Measurements from ENCODE around the gene TBX19.

Gene TBX19

DNA sequence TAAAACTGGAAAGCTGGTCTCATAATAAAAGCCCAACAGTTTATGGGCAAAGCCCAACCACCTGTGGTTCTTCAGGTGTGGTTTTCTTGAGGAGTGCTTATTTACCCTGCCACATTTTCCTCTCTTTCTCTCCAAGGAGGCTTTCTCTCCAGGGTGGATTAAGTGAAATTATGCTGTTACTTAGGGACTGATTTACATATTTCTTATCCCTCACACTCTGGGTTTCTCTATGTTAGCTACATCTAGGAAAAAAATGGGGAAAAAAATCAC lies 4.8 kb downstream of the TBX19 start:
- no peak for DNase-seq

DNA sequence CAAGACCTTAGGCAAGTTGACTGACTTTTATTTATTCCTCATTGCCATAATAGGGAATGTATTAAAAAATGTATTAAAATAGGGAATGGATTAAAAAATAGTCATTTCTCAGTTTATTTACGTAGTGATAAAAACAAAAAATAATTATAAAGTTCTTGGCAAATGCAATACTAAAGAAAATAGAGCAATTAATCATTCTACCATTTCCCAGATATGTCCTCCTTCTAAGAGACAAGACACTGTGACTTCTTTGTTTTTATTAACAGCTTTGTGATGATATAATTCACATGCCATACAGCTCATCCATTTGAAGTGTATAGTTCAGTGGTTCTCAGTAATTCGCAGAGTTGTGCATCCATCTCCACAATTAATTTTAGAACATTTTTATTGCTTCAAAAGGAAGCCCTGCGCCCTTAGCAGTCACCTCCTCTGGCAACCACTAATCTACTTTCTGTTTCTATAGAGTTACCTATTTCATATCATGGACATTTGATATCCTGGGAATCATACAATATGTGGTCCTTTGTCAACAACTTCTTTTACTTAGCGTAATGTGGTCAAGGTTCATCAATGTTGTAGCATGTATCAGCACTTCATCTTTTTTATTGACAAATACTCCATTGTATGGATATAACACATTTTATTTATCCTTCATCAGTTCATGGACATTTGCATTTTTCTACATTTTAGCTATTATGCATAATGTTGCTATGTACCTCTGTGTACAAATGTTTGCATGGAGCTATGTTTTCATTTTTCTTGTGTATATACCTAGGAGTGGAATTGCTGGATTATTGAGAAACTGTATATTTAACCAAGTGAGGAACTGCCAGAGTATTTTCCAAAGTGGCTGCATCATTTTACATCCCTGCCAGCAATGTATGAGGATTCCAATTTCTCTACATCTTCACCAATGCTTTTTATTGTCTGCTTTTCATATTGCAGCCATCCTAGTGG lies 5.6 kb downstream of the TBX19 start:
- DNase-seq = no peak

DNA sequence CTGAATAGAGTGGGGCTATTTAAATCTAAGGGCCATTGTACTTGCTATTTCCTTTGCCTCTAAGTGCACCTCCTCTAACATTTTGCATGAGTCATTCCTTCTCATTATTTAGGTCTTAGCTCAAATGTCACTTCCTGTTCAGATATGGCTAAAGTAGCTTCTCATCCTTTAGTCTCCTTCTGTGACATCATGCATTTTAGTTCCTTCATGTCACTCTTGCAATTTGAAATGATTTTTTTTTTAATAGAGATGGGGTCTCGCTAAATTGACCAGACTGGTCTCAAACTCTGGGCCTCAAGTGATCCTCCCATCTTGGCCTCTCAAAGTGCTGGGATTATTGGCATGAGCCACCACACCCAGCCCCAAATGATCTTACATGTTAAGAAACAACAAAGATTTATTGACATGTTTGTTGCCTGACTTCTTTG lies 6.6 kb downstream of the TBX19 start:
- DNase-seq = peak; percentile 41

DNA sequence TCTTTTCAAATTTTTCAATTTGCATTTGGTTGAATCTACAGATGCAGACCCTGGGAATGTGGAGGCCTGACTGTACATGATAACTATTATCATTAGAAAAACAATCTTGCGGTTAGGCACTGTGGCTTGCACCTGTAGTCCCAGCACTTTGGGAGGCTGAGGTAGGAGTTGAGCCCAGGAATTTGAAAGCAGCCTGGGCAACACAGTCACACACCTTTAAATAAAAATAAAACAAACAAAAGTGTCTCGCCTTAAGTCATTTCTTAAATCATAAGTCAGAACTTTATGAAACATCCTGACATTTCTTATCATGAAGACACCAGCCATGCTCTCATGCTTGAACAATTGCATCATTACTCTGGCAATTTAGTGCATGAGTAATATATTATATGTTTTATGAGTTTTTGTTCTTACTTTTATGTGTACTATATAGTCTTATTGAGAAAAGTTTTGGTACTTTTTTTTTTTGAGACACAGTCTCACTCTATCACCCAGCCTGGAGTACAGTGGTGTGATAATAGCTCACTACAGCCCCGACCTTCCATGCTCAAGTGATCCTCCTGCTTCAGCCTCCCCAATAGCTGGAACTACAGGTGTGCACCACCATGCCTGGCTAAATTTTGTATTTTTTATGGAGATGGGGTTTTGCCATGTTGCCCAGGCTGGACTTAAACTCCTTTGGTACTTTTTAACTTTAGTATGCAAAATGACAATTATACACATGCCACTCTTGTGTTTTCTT lies 7.8 kb downstream of the TBX19 start:
- peak; percentile 53 for DNase-seq

DNA sequence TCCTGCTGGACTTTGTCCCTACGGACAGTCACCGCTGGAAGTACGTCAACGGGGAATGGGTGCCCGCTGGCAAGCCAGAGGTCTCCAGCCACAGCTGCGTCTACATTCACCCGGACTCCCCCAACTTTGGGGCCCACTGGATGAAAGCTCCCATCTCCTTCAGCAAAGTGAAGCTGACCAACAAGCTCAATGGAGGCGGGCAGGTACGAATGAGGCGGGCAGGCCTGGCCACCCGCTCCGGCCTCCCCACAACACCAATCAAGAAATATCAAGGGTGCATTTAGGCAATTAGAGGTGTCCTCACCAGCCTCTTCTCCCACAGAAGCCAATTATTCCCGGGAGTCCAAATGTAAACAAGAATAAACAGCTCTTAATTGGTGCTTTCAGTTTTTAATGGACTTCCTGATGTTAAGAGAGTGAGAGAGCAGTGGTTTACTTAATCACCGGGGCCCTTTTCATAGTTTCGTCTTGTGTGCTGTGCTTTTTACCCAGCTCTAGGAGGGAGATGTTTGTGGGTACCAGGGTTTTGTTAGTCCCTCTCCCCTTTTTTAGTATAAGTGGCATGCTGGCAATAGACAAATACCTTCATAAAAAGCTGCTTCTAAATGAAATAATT lies 10.7 kb downstream of the TBX19 start:
- no peak for DNase-seq

DNA sequence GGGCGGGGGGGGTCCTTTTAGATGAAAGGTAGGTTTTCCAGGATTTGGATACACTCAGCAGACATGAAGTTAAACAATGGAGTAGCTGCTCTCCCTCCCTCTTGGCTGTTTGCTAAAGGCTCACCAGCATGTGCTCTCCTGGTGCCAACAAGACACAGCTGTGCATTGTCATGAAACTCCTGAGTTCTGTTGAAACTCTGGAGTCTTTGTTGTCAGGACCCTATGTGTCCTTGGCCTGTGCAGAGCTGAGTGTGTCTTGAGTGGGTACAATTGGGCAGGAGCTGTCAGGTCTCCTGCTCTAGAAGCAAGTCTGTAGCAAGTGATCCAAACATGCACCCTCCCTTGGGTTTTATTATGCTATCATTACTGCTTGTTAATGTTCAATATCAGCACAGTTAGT lies 12.7 kb downstream of the TBX19 start:
- DNase-seq = no peak

DNA sequence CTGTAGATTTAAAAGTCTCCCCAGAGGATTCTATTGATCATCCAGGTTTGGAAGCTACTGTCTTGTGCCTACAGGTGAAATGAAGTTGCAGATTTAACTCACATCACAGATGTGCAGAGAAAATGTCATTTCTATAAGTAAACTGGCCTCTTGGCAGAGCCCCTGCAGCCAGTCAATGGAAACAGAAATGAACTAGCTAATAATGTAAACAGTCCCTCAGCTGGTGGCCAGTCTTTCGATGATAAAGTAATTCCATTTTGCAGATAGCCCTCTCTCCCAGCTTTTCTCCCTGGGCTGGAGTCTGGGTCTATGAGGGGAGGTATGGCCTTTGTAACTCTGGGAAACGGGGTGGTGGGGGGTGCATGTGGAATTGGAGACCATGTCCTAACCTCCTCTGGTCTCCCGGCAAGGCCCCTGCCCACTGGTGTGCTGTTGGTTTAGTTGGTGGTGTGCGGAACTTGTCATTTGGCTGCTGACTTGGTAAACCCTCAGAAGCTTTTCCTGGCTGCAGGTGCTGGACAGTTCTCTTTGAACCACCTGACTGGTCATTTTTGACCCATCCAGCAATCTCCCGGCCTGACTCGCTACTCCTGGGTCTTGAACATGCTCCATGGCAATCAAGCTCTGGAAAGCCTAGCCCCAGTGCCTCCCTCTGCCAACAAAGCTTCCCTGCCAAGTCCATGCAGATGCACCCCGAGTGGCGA lies 14.9 kb downstream of the TBX19 start:
- DNase-seq = no peak

DNA sequence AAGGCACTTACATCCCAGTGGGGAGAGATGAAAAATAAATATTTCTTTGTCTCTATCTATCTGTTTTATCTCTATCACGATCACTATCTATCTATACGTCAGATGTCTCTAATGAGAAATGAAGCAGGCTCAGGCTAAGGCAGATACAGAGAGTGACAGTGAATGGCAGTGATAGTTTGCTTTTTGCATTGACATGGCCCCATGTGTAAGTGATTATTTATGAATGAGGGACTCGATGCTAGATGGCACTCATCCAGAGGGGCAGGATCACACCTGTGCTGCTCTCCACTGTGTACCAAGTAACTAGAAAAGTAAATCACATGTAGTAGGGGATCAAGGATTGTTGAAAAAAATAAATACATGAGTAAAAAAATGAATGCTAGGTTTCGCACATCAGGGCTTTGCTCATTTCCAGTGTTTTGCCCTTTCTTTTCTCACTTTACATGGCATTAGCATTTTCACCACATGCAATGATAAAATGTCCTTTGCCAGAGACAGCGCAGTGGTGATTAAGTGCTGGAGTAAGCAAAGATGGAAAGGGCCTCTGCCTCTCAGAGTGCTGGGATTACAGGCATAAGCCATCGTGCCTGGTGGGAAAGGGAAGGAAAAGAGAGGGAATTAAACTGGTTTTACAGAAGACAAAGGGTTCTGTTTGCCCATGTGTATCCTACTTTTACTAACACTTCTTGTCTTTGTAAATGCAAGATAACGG lies 16.5 kb downstream of the TBX19 start:
- no peak for DNase-seq

DNA sequence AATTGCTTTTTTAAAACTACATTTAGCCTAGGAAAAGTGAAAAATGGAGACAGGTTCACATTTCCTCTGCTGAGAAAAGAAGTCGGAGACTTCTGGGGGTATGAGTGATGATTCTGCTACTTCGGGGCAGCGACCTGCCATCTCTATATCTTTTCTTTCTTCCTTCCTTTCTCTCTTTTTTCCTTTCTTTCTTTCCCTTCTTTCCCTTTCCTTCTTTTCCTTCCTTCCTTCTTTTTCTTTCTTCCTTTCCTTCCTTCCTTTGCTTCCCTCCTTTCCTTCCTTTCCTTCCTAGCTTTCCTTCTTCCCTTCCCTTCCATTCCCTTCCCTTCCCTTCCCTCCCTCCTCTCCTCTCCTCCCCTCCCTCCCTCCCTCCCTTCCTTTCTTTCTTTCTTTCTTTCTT lies 17.8 kb downstream of the TBX19 start:
- DNase-seq = no peak

DNA sequence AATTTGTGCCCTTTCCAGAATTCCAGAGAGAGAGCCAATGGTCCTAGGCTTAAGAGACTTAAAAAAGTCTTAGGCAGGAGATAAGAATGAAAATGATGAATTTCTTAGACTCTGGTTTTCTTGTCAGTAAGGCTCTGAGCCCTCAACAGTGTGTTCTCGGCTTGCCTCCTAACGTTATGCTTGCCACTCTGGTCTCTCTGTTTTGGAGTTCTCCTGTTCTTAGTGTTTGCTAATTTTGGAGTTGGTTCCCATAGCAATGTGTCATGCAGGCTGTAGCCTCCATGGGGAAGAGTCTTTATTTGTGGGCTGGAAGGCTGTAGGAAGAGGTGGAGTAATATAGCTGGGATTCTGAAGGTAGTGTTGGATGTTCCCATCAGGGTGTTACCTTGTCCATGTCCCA lies 19.9 kb downstream of the TBX19 start:
- DNase-seq = no peak

DNA sequence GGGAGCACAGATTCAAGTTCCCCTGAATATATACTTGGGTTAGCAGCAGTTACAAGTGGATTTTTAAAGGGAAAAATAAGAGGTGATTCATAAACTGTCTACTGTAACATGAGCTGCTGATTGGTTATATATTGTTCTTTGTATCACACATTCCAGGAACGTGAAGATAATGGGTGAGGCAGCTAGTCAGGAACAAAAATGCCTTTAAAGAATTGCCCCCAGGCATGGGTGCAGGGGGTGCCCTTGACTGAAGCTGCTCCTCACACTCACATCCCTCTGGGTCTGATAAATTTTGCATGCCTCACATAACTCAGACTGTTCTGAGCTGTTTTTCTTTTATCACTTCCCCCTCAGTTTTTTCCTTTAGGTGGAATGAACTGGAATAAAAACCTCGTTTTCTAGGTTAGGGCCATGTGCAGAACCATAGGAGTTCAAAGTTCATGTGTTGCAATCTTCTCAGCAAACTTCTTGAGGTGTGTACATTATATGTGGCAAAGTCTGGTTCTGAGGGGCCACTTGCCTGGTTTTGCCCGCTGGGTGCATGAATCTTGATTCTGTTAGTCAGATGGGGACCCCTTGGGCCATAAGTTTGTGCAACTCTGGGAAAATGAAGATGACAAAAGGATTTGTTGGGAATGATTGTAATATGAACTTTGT lies 21.1 kb downstream of the TBX19 start:
- DNase-seq = no peak

DNA sequence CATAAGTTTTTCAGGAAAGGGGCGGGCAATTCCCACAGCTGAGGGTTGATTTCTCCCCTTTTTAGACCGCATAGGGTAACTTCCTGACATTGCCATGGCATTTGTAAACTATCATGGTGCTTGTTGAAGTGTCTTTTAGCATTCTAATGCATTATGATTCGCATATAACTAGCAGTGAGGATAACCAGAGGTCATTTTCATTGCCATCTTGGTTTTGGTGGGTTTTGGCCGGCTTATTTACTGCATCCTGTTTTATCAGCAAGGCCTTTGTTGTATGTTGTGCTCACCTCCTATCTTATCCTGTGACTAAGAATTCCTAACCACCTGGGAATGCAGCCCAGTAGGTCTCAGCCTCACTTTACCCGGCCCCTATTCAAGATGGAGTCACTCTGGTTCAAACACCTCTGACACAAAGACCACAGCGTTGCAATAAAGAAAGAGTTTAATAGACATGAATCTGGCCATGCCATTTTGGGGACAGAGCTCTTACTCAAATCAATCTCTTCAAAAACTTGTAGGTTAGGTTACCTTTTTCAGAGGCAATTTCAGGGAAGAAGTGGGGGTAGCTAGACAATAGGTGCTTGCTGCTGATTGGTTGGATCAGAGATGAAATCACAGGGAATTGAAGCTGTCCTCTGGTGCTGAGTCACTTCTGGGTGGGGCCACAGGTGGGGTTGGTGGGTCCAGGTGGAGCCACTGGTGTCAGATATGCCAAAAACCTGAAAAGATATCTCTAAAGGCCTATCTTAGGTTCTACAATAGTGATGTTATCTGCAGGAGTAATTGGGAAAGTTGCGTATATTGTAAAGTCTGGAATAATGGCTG lies 23.3 kb downstream of the TBX19 start:
- DNase-seq = no peak

DNA sequence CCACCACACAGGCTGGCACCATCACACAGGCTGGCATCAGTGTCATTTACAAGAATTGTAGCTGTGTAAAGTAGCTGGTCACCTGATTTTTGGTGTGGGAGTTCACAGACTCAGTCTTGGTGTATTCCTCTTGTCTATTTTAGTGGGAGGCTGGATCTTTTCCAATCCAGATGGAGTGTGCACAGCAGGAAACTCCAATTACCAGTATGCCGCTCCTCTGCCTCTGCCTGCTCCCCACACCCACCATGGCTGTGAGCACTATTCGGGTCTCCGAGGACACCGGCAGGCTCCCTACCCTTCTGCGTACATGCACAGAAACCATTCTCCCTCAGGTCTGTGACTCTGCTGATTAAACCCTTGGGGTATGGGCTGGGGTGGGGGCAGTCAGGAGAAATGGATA lies 24.2 kb downstream of the TBX19 start:
- DNase-seq = no peak

DNA sequence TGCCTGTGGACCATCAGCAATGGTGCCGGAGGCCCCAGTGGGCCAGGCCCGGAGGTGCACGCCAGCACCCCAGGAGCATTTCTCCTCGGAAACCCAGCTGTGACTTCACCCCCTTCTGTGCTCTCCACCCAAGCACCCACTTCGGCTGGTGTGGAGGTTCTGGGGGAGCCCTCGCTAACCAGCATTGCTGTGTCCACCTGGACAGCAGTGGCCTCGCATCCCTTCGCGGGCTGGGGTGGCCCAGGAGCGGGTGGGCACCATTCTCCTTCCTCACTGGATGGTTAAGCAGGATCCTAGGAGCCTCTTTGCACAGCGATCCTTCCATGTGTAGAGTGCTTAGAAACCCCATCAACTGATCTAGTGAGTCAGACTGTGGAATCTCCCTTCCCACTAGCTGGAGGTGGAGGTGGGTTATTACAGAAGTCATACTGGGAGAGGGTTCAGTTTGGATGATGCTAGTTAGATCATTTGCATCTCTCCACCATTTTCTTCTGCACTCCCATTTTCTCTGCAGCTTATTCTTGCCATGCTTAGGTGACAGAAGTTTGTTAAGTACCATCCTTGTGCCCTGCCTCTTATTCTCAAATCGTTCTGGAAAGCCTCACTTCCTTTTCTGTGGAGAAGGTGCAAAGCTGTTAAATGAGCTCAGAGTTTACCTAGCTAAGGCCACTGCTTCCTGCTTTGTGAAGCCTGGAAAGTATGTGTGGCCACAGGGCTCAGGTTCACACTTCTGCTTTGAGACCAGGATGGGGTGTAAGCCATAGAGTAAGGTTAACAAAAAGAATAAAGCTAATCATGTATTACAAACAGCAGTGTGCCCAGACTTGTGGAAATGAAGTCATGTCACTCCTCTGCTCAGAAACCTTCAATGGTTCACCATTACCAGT lies 32.3 kb downstream of the TBX19 start:
- no peak for DNase-seq

DNA sequence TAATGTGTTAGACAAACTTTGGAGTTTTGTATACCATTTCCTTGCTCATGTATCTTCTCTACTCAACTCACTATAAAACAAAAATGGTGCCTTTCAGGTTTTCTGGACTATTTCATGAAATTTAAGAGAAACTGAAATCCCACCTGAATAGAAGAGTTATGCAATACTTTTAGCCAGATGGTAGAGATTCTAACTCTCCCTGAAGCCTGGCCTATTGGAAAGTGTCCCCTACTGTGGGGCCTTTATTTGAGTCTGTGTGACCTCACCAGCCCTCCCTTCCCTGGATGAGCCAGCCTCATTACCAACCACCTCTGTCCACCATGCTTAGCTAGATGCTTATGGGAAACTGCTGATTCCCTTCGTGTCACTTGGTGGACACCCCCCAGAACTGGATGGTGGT lies 35.5 kb downstream of the TBX19 start:
- DNase-seq = no peak

DNA sequence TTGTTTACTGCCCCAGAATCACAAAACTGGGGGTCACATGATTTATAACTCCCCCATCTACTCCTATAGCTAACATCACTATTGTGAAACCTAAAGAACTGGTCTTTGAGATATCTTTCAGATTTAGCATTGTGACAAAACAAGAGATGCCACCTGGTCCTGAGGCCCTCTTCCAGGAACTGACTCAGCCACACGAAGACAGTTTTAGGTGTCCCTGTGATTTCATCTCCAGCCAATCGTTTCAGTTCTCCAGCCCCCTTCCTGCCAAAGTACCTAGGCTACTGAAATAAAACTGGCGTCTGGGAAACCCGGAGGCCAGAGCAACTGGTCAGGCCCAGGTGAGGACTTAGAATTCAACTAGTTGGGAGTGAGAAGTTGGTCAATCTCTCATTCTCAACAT lies 36.6 kb downstream of the TBX19 start:
- no peak for DNase-seq

DNA sequence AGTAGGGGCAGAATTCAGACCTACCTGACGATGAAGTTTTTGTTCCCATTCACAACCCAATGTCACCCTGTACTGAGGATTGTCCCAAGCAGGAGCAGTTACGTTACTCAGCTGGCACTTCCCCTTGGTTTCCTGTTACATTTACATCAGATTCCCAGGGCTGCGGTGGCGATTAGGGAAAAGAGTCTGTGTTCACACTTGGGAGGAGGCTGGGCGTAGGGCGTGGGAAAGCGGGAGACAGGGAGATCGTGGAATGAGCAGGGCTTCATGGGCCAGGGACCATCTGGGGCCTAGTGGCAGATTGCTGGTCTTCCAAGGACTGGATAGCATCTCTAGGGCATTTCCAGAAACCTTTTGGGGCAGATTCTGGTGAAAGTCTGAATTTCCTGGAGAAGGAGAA lies 39.0 kb downstream of the TBX19 start:
- DNase-seq = no peak

DNA sequence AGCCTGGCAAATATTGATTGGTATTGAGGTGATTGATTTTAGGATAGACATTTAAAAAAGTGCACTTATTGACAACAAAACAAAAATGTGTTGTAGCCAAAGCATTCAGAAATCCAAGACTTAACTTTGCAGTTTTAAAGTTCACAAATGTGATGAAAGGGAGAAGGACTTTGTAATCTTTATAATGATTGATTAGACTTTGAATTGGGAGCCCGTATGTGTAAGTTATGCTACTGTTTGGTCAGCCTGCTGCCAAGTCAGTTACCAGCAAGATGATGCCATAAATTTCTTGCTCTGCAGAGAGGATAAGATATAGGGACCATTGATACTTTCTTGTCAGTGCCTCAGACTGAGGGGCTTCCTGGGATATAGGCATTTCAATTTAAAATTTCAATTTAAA lies 39.5 kb downstream of the TBX19 start:
- no peak for DNase-seq

DNA sequence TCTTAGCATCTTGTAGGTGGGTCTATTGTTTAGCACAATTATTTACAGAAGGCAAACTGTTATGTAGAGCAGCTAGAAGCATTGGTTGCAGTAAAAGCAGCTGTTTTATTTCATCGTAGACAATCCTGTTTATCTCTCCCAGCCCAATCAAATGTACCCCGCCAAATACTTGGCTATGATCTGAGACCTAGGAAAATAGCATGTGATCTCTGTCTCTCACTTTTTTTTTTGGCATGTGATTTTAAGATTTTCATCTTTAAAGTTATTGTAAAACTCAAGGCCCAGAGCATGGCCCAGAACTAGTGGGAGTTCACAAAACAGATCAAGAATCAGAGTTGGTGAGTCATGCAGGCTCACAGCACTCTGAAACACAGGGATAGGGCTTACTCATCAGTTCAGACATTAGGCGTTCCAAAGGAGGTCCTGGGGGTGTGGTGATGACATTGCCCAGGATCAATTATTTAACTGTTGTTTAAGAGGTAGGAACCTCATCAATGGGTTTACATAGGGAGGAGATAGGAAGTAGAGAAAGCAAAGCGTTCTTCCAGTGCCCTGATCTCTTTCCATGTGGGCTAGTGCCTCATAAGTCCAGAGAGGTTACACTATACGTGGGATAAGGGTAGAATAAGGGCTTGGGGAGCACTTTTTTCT lies 40.2 kb downstream of the TBX19 start:
- peak; percentile 23 for DNase-seq

DNA sequence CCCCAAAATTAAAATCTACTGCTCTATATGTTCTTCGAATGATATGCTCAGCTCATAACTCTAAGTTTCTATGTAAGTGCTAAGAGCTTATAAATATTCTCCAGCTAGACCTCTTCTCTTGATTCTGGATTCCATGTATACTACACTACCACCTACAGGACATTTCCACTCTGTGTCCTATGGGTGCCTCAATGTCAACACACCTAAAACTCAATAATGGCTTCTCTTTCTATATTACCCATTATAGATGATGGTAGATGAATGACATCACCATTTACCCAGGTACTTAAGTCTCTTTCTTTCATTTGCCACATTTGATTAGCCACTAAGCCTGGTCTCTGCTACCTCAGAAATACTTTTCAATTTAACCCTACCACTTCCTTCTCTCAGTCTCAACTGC lies 41.3 kb downstream of the TBX19 start:
- peak; percentile 64 for DNase-seq

All from hematopoietic multipotent progenitor cell treated with erythropoietin and hydrocortisone succinate and interleukin-3 and kit ligand, for 8 days (in vitro differentiated cells).